ENCODE data around the gene VPS26B.
"Not testable (repeated sequence)": the region's sequence is repeated elsewhere in the genome, so short reads cannot be mapped to it uniquely, and the experiment has no call there.

VPS26B gene

DNA sequence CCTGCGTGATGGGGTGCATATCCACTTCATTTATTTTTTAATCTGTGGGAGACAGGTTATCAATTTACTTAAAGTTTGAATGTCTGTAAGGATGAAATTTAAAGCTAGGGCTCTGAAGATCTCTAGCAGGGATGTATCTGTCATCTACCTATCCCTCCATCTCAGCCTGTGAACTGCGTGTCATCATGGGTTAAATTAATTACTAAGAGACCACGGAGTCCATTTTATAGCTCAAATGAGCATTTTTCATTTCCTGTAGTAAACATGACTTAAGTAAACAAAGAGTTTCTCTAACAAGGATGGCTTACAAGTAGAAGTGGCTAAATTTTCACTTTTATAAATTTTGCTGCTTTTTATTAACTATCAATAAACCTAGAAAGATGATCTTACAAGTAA, 48.8 kb downstream of the VPS26B start:
- Mint-ChIP-seq H3K9me3 (peaks cover under 1% of the 10 kb centered on the region), H3K27me3 (ENCODE audit: low read depth) (peaks cover 2% of the 10 kb centered on the region), H3K27ac (peak overlapping the region; percentile 41), H3K4me1 (ENCODE audit: low read depth) (peaks cover 48% of the 10 kb centered on the region), H3K36me3 (ENCODE audit: low read depth) (peaks cover 21% of the 10 kb centered on the region), H3K4me3 (peak overlapping the region; percentile 89)
- DNase-seq (ENCODE audit: low spot score) = no peak

DNA sequence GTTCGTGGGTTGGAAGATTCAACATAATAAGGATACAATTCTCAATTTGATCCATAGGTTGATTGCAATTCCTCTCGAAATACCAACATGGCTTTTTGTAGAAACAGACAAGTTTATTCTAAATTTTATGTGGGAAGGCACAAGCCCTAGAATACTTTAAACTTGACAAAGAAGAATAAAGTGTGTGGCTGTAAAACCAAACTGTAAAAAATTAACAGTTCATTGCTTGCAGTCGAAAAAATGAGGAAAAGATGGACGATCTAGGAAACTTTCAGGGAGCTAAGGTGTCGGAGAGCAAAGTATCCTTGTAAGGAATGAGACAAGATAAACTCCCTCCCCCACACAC, 50.7 kb downstream of the VPS26B start:
- H3K9me3 Mint-ChIP-seq = peaks cover 7% of the 10 kb centered on the region
- H3K27me3 Mint-ChIP-seq (ENCODE audit: low read depth) = peaks cover 2% of the 10 kb centered on the region
- DNase-seq (ENCODE audit: low spot score) = no peak
- H3K4me1 Mint-ChIP-seq (ENCODE audit: low read depth) = peaks cover 57% of the 10 kb centered on the region
- peak overlapping the region; percentile 87 for H3K27ac Mint-ChIP-seq
- peak overlapping the region; percentile 89 for H3K4me3 Mint-ChIP-seq
- peaks cover 29% of the 10 kb centered on the region for H3K36me3 Mint-ChIP-seq (ENCODE audit: low read depth)

DNA sequence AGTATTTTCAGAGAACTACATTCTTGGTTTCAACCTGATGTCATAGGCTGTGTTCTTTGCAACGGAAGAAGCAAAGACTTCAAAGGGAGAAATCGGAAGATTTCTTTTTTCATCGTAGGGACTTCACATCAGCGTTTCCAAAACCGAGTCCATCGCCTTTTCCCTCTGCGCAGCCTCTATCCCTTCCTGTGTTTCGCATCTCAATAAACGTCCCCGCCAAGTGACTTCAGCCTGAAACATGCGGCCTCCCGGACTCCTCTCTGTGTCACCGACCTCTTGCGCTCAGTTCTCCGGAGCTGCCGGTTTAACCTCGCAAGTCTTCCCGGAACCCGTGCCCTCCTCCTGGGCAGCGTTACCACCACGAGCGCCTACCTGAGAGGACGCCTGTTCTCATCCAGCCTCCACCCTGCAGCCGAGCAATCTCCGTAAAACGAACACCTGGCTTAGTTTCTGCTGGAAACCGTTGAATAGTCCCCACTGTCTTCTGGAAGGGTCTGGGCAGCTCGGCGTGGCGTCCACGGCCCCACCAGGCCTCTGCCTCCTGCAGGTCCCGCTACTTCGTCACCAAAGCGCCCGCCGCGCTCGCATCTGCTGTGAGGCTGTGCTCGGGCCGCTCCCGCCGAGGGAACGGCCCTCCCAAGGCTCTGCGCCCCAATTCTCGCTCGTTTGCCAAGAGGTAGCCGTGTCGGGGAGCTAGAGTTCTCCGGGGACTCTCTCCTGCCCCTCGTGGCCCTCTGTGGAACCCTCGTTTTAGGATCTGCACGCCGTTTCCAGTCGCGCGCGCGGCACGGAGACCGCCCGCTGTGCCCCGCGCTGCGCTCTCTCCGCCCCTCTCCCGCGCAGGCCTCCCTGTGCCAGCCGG, 51.3 kb downstream of the VPS26B start, which contains the start of gene GLB1L3:
Gene GLB1L3, plus strand, starts transcription at position 846 of the 862 bp plus-strand sequence. CDS start 362 bp downstream, outside the sequence.
- Mint-ChIP-seq H3K27me3 (ENCODE audit: low read depth) (peaks cover 2% of the 10 kb centered on the region), H3K4me3 (peak within 1 kb of the TSS; percentile 89), H3K4me1 (ENCODE audit: low read depth) (peaks cover 53% of the 10 kb centered on the region), H3K9me3 (peaks cover 7% of the 10 kb centered on the region), H3K27ac (peak within 1 kb of the TSS; percentile 87), H3K36me3 (ENCODE audit: low read depth) (peaks cover 27% of the 10 kb centered on the region)
- DNase-seq (ENCODE audit: low spot score) = peak; percentile 79

- peak overlapping the region; percentile 87 for H3K27ac Mint-ChIP-seq
- no peak for DNase-seq (ENCODE audit: low spot score)
- H3K4me1 Mint-ChIP-seq (ENCODE audit: low read depth) = peaks cover 45% of the 10 kb centered on the region
- H3K27me3 Mint-ChIP-seq (ENCODE audit: low read depth) = peaks cover 2% of the 10 kb centered on the region
- peaks cover 7% of the 10 kb centered on the region for H3K9me3 Mint-ChIP-seq
- H3K36me3 Mint-ChIP-seq (ENCODE audit: low read depth) = peaks cover 23% of the 10 kb centered on the region
- H3K4me3 Mint-ChIP-seq = peak overlapping the region; percentile 89
These were observed 52.1 kb downstream of the VPS26B start for GRCh38 chr11:134276396-134277182.

DNA sequence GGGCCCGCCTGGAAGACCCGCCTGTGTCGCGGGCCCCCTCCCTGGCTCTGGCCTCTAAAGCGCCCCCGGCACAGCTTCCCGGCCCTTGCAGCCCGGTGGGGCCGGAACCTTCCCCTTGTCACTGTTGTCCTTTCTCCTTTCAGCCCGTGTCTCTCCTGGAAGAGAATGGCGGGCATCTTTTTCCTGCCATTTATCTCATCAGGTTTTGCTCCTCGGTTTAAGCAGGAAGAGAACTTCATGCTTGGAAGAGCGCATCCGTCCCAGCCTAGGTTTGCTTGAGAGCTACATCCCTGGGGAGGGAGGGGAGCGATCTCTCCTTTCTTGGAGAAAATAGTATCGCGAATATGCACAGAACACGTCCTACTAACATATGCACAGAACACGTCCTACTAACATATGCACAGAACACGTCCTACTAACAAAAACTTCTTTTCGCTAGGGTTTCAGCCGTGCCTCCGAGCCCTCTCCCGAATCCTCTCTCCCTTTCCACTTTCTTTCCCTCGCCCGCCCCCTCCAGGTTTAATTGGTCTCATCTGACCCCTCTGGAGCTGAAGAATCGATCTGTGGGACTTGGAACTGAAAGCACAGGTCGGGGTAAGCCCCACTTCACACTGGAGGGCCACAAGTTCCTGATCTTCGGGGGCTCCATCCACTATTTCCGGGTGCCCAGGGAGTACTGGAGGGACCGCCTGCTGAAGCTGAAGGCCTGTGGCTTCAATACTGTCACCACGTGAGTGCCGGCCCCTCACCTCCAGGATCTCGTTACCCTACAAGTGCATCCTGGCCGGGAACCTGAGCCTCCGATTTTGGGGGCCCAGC, 52.9 kb downstream of the VPS26B start:
- peak overlapping the region; percentile 82 for H3K4me3 Mint-ChIP-seq
- peaks cover 7% of the 10 kb centered on the region for H3K9me3 Mint-ChIP-seq
- peak overlapping the region; percentile 63 for H3K27ac Mint-ChIP-seq
- DNase-seq (ENCODE audit: low spot score) = no peak
- peaks cover 2% of the 10 kb centered on the region for H3K27me3 Mint-ChIP-seq (ENCODE audit: low read depth)
- peaks cover 40% of the 10 kb centered on the region for H3K4me1 Mint-ChIP-seq (ENCODE audit: low read depth)
- peaks cover 21% of the 10 kb centered on the region for H3K36me3 Mint-ChIP-seq (ENCODE audit: low read depth)

DNA sequence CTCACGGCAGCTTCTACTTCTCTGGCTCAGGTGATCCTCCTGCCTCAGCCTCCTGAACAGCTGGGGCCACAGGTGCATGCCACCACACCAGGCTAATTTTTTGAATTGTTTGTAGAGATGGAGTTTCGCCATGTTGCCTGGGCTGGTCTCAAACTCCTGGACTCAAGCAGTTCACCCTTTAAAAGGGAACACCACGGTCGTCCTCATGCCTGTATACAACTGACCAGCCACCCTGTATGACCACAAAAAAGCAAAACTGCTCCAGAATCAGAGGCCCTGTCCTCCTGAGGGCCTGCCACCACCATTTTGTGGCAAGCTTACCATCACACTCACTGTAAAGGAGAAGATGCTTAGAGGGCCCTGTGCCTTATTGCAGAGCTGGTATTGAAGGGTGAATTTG, 53.9 kb downstream of the VPS26B start:
- DNase-seq (ENCODE audit: low spot score) = no peak
- peaks cover 17% of the 10 kb centered on the region for H3K36me3 Mint-ChIP-seq (ENCODE audit: low read depth)
- H3K4me1 Mint-ChIP-seq (ENCODE audit: low read depth) = peaks cover 30% of the 10 kb centered on the region
- no peak overlapping the region for H3K27ac Mint-ChIP-seq
- H3K4me3 Mint-ChIP-seq = no peak overlapping the region
- H3K9me3 Mint-ChIP-seq = peaks cover 7% of the 10 kb centered on the region
- H3K27me3 Mint-ChIP-seq (ENCODE audit: low read depth) = peaks cover 2% of the 10 kb centered on the region

DNA sequence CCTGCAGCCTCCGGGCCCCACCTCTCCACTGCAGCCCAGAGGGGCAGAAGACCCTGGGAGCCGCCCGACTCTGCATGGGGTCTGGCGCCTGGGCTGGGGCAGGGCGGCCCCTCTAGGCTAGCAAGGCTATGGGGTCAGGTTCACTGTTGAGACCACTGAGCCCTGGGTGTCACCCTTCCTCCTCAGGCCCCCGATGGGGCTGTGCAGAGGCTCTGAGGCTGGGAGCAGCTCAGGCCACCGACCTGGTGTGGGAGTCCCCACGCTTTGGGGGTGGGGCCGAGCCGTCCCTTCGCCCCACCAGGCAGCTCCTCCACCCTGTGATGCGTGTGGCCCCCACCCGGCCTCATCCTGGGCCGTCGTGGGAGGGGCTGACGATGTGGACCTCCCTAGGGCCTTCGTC, 57.2 kb downstream of the VPS26B start:
- not testable (repeated sequence) for DNase-seq (ENCODE audit: low spot score); H3K27ac Mint-ChIP-seq; H3K4me3 Mint-ChIP-seq; H3K27me3 Mint-ChIP-seq (ENCODE audit: low read depth); H3K9me3 Mint-ChIP-seq
- peaks cover 17% of the 10 kb centered on the region for H3K4me1 Mint-ChIP-seq (ENCODE audit: low read depth)
- H3K36me3 Mint-ChIP-seq (ENCODE audit: low read depth) = peaks cover 15% of the 10 kb centered on the region

GRCh38 chr11:134282121-134283045, 57.9 kb downstream of the VPS26B start:
- H3K4me1 Mint-ChIP-seq (ENCODE audit: low read depth) = peaks cover 14% of the 10 kb centered on the region
- H3K27me3 Mint-ChIP-seq (ENCODE audit: low read depth) = no peaks in the 10 kb centered on the region
- no peak overlapping the region for H3K4me3 Mint-ChIP-seq
- H3K27ac Mint-ChIP-seq = no peak overlapping the region
- peak; percentile 2 for DNase-seq (ENCODE audit: low spot score)
- H3K36me3 Mint-ChIP-seq (ENCODE audit: low read depth) = peaks cover 13% of the 10 kb centered on the region
- H3K9me3 Mint-ChIP-seq = peaks cover 7% of the 10 kb centered on the region

- H3K9me3 Mint-ChIP-seq = peaks cover 3% of the 10 kb centered on the region
- H3K27ac Mint-ChIP-seq = no peak overlapping the region
- H3K4me3 Mint-ChIP-seq = no peak overlapping the region
- peaks cover 8% of the 10 kb centered on the region for H3K36me3 Mint-ChIP-seq (ENCODE audit: low read depth)
- H3K27me3 Mint-ChIP-seq (ENCODE audit: low read depth) = no peaks in the 10 kb centered on the region
- H3K4me1 Mint-ChIP-seq (ENCODE audit: low read depth) = peaks cover 12% of the 10 kb centered on the region
- peak; percentile 2 for DNase-seq (ENCODE audit: low spot score)
These were observed 59.2 kb downstream of the VPS26B start for GRCh38 chr11:134283461-134284230.

DNA sequence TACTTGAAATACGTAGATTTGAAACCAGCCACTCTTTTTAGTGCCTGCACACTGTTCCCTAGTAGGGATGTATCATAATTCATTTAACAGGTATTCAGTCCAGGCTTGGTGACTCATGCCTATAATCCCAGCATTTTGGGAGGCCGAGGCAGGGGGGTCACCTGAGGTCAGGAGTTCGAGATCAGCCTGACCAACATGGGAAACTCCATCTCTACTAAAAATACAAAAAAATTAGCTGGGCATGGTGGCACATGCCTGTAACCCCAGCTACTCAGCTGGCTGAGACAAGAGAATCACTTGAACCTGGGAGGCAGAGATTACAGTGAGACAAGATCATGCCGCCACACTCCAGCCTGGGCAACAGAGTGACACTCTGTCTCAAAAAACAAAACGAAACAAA, 59.9 kb downstream of the VPS26B start:
- not testable (repeated sequence) for H3K4me1 Mint-ChIP-seq (ENCODE audit: low read depth); H3K27ac Mint-ChIP-seq; H3K36me3 Mint-ChIP-seq (ENCODE audit: low read depth); H3K27me3 Mint-ChIP-seq (ENCODE audit: low read depth); H3K9me3 Mint-ChIP-seq; H3K4me3 Mint-ChIP-seq; DNase-seq (ENCODE audit: low spot score)

DNA sequence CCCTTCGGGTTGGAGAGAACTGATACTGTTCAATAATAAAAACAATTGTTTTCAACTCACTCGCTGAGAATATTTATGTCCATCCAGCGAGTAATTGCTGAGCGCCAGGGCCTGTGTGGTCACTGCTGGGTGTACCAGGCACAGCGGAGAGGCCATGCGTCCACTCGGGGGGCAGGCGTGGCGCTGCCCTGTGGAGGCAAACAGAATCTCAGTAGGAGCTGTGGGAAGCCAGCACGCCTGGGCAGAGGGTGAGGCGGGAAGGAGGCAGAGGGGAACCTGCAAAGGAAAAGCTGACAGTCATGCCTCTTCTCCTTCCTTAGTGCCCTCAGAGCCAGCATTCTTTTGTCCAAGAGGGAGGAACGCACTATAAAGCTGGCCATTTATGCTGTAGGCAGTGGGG, 63.1 kb downstream of the VPS26B start:
- Mint-ChIP-seq H3K27ac (no peak overlapping the region), H3K27me3 (ENCODE audit: low read depth) (no peaks in the 10 kb centered on the region), H3K4me1 (ENCODE audit: low read depth) (no peaks in the 10 kb centered on the region), H3K9me3 (no peaks in the 10 kb centered on the region), H3K36me3 (ENCODE audit: low read depth) (peaks cover 3% of the 10 kb centered on the region), H3K4me3 (no peak overlapping the region)
- peak; percentile 2 for DNase-seq (ENCODE audit: low spot score)

DNA sequence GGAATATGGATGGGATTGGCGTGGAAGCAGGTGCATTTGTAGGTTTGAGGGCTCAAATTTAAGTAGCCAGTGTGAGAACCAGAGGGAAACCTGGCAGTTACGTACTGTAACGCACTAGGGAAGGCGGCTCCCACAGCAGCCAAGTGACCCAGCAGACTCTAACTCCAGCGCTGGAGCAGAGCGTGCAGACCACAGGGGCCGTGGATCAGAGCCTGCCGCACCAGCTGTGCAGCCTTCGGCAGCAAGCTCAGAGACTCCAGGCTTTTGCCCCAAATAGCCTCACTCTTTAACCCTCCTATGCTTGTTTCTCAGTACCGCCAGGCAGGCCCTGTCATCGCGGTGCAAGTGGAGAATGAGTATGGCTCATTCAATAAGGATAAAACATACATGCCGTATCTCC, 64.0 kb downstream of the VPS26B start:
- H3K27ac Mint-ChIP-seq = no peak overlapping the region
- H3K27me3 Mint-ChIP-seq (ENCODE audit: low read depth) = no peaks in the 10 kb centered on the region
- no peaks in the 10 kb centered on the region for H3K4me1 Mint-ChIP-seq (ENCODE audit: low read depth)
- H3K9me3 Mint-ChIP-seq = no peaks in the 10 kb centered on the region
- peaks cover 1% of the 10 kb centered on the region for H3K36me3 Mint-ChIP-seq (ENCODE audit: low read depth)
- DNase-seq (ENCODE audit: low spot score) = peak; percentile 2
- H3K4me3 Mint-ChIP-seq = no peak overlapping the region

Data from T-helper 2 cell treated with Interferon-gamma antibody and Interleukin-4, amounts not matched to agents 5 μg/mL and 100 μg/mL, for 36 hours (primary cell).